H1 (cell line): ENCODE measurements around the gene SHISA9. TPM values are rescaled to one million over a fixed set of nuclear protein-coding genes. Genes with fewer than 3 reads are reported as not detected.

Source experiments
- CTCF ChIA-PET: fragments of 300-600 bp; sonication (Branson Sonifier 250); formaldehyde crosslinking; loops from one replicate; lab custom pipeline; 2021; ENCODE audit not compliant: partially characterized antibody; lab: Charles Lee
- POLR2A ChIA-PET: fragments of 300-600 bp; sonication (Branson Sonifier 250); formaldehyde crosslinking; loops from one replicate; lab custom pipeline; 2021; ENCODE audit warnings: inconsistent platforms; ENCODE audit not compliant: partially characterized antibody; lab: Charles Lee
- DNase-seq, 2 experiments: peaks; one replicate each; pipeline versions ENCODE4 v3.0.0 to v3.0.0-alpha.2; 2010 to 2022; ENCODE audit warnings: low spot score in 2 of 2, low read depth in 1 of 2, mixed read lengths in 1 of 2
- FAIRE-seq: peaks from 2 replicates; lab custom pipeline; 2011; peaks lifted over from hg19 to GRCh38; lab: Jason Lieb, UNC
- H2AFZ ChIP-seq: 2 replicates; pipeline ENCODE4 v1.8.1; 2012; ENCODE audit warnings: low read length, inconsistent platforms
- H2AK5ac ChIP-seq: 2 replicates; pipeline ENCODE4 v1.6.1; 2013; ENCODE audit warnings: low read depth, low read length
- H2BK120ac ChIP-seq: replicated peaks from 2 replicates; pipeline ENCODE3; 2013; ENCODE audit warnings: low read depth, low read length, inconsistent platforms
- H2BK12ac ChIP-seq: 2 replicates; pipeline ENCODE4 v1.6.1; 2013; ENCODE audit warnings: low read depth, low read length
- H2BK15ac ChIP-seq: 2 replicates; pipeline ENCODE4 v1.6.1; 2013; ENCODE audit warnings: low read length
- H2BK20ac ChIP-seq: 2 replicates; pipeline ENCODE4 v1.6.1; 2013; ENCODE audit warnings: low read length
- H2BK5ac ChIP-seq: 2 replicates; pipeline ENCODE4 v1.6.1; 2013; ENCODE audit warnings: low read depth, low read length
- H3K14ac ChIP-seq: 2 replicates; pipeline ENCODE4 v1.6.1; 2013; ENCODE audit warnings: inconsistent platforms; ENCODE audit not compliant: insufficient read length
- H3K18ac ChIP-seq: 2 replicates; pipeline ENCODE4 v1.6.1; 2013; ENCODE audit warnings: low read length; ENCODE audit errors: extremely low read depth
- H3K23ac ChIP-seq: 2 replicates; pipeline ENCODE4 v1.6.1; 2013; ENCODE audit warnings: inconsistent platforms; ENCODE audit not compliant: insufficient read length
- H3K23me2 ChIP-seq: 2 replicates; pipeline ENCODE4 v1.6.1; 2013; ENCODE audit warnings: low read depth, low read length
- H3K27ac ChIP-seq: 2 replicates; pipeline ENCODE4 v1.6.1; 2011; ENCODE audit warnings: low read depth, low read length, inconsistent platforms
- H3K27me3 ChIP-seq, 4 experiments: replicated peaks in 1 of 4; 1 replicate in 1 of 4; 2 replicates in 3 of 4; pipeline versions ENCODE4 v1.6.1 to v1.8.1; 2011 to 2013; ENCODE audit warnings: low read length in 3 of 4, mild to moderate bottlenecking in 3 of 4, inconsistent platforms in 2 of 4, mixed read lengths in 2 of 4, moderate library complexity in 1 of 4; ENCODE audit not compliant: control insufficient read depth in 3 of 4, insufficient read depth in 3 of 4; ENCODE audit errors: extremely low read depth in 1 of 4
- H3K36me3 ChIP-seq, 4 experiments: 2 replicates each; pipeline versions ENCODE4 v1.6.1 to v1.8.1; 2011 to 2013; ENCODE audit warnings: mild to moderate bottlenecking in 4 of 4, low read length in 3 of 4, moderate library complexity in 2 of 4, control low read depth in 1 of 4, inconsistent platforms in 1 of 4; ENCODE audit not compliant: insufficient read depth in 4 of 4, control insufficient read depth in 2 of 4
- H3K4ac ChIP-seq: replicated peaks from 2 replicates; pipeline ENCODE3; 2013; ENCODE audit warnings: low read length, low read depth, mixed read lengths, inconsistent platforms; ENCODE audit not compliant: insufficient read length
- H3K4me1 ChIP-seq, 4 experiments: replicated peaks in 1 of 4; 1 replicate in 1 of 4; 2 replicates in 3 of 4; pipeline versions ENCODE4 v1.6.1 to v1.8.1; 2011 to 2013; ENCODE audit warnings: low read length in 3 of 4, inconsistent platforms in 2 of 4, mixed read lengths in 1 of 4; ENCODE audit not compliant: insufficient read depth in 4 of 4, control insufficient read depth in 3 of 4
- H3K4me2 ChIP-seq, 2 experiments: 2 replicates each; pipeline versions ENCODE4 v1.6.1 to v1.8.1; 2011 to 2013; ENCODE audit warnings: low read depth in 2 of 2, low read length in 2 of 2, control low read depth in 1 of 2, inconsistent platforms in 1 of 2, mild to moderate bottlenecking in 1 of 2; ENCODE audit not compliant: insufficient read depth in 1 of 2
- H3K4me3 ChIP-seq, 4 experiments: fragments of 200-600, 300-600 bp in 1 of 4; sonication (generic), shearing (Covaris generic), sonication (Bioruptor Twin) in 1 of 4; 2 replicates each; pipeline versions ENCODE4 v1.5.1 to v1.8.1; 2011 to 2016; ENCODE audit warnings: low read length in 4 of 4, low read depth in 3 of 4, control low read depth in 2 of 4, inconsistent platforms in 2 of 4, mild to moderate bottlenecking in 2 of 4, mixed read lengths in 1 of 4, moderate library complexity in 1 of 4; ENCODE audit not compliant: insufficient read depth in 2 of 4; ENCODE audit errors: extremely low read depth in 1 of 4
- H3K56ac ChIP-seq: replicated peaks from 2 replicates; pipeline ENCODE3; 2013; ENCODE audit warnings: low read depth, mild to moderate bottlenecking, mixed read lengths, low read length, inconsistent platforms; ENCODE audit not compliant: insufficient read length
- H3K79me1 ChIP-seq: 2 replicates; pipeline ENCODE4 v1.6.1; 2013; ENCODE audit warnings: low read depth, low read length, control low read depth
- H3K79me2 ChIP-seq, 2 experiments: 2 replicates each; pipeline versions ENCODE4 v1.6.1 to v1.8.1; 2012 to 2013; ENCODE audit warnings: low read length in 2 of 2, mild to moderate bottlenecking in 2 of 2, inconsistent platforms in 1 of 2; ENCODE audit not compliant: insufficient read depth in 2 of 2, control insufficient read depth in 1 of 2
- H3K9ac ChIP-seq, 4 experiments: replicated peaks in 1 of 4; 1 replicate in 1 of 4; 2 replicates in 3 of 4; pipeline versions ENCODE4 v1.6.1 to v1.8.1; 2011 to 2013; ENCODE audit warnings: low read depth in 3 of 4, low read length in 3 of 4, control low read depth in 2 of 4, mild to moderate bottlenecking in 2 of 4, moderate library complexity in 2 of 4, inconsistent platforms in 1 of 4; ENCODE audit errors: extremely low read depth in 1 of 4
- H3K9me3 ChIP-seq, 2 experiments: 2 replicates each; pipeline versions ENCODE4 v1.6.1 to v1.8.1; 2012 to 2013; ENCODE audit warnings: mild to moderate bottlenecking in 2 of 2, moderate library complexity in 2 of 2, control low read depth in 1 of 2, inconsistent platforms in 1 of 2, low read depth in 1 of 2, low read length in 1 of 2, mixed read lengths in 1 of 2; ENCODE audit not compliant: insufficient read depth in 2 of 2
- H4K20me1 ChIP-seq, 2 experiments: replicated peaks in 1 of 2; 2 replicates each; pipeline versions ENCODE3 to v1.8.1; 2011 to 2013; ENCODE audit warnings: inconsistent platforms in 2 of 2, low read length in 2 of 2, mild to moderate bottlenecking in 1 of 2; ENCODE audit not compliant: insufficient read depth in 2 of 2, control insufficient read depth in 1 of 2
- H4K5ac ChIP-seq: 2 replicates; pipeline ENCODE4 v1.6.1; 2013; ENCODE audit warnings: low read length, low read depth, mixed read lengths, inconsistent platforms; ENCODE audit not compliant: insufficient read length
- H4K8ac ChIP-seq: 2 replicates; pipeline ENCODE4 v1.8.0; 2013; ENCODE audit warnings: mild to moderate bottlenecking, moderate library complexity, low read length, inconsistent platforms; ENCODE audit not compliant: insufficient read depth; ENCODE audit errors: extremely low read depth
- H4K91ac ChIP-seq: replicated peaks from 2 replicates; pipeline ENCODE3; 2013; ENCODE audit warnings: low read length, mixed read lengths, inconsistent platforms; ENCODE audit not compliant: insufficient read length
- ATF2 ChIP-seq: IDR thresholded peaks from 2 replicates; pipeline ENCODE4 v1.6.1; 2012; ENCODE audit warnings: low read length, inconsistent platforms
- BRCA1 ChIP-seq: IDR thresholded peaks from 2 replicates; pipeline ENCODE4 v1.6.1; 2012; ENCODE audit warnings: low read depth, low read length, improper control_type of control experiment
- CHD1 ChIP-seq: IDR thresholded peaks from 2 replicates; pipeline ENCODE4 v1.6.1; 2012; ENCODE audit warnings: low read depth, low read length, improper control_type of control experiment
- CREB1 ChIP-seq: IDR thresholded peaks from 2 replicates; pipeline ENCODE4 v1.6.1; 2012; ENCODE audit warnings: inconsistent platforms
- GABPA ChIP-seq: IDR thresholded peaks from 2 replicates; pipeline ENCODE4 v1.6.1; 2011; ENCODE audit warnings: mild to moderate bottlenecking, low read length, moderate library complexity, borderline replicate concordance; ENCODE audit not compliant: insufficient read depth
- HDAC6 ChIP-seq: IDR thresholded peaks from one replicate; pipeline ENCODE4 v1.7.1; 2012; ENCODE audit warnings: low read depth, mild to moderate bottlenecking, inconsistent platforms, low read length, moderate library complexity
- JUN ChIP-seq: IDR thresholded peaks from 2 replicates; pipeline ENCODE4 v1.6.1; 2011; ENCODE audit warnings: low read depth, mild to moderate bottlenecking, improper control_type of control experiment, low read length
- KDM5A ChIP-seq: fragments of 200-600 bp; IDR thresholded peaks from 2 replicates; pipeline ENCODE4 v1.7.1; 2012; ENCODE audit warnings: mild to moderate bottlenecking, low read length, inconsistent platforms, mixed read lengths
- POLR2A ChIP-seq, 2 experiments: IDR thresholded peaks; 1 replicate in 1 of 2; 2 replicates in 1 of 2; pipeline ENCODE4 v1.6.1; 2011; ENCODE audit warnings: low read depth in 2 of 2, low read length in 2 of 2, mild to moderate bottlenecking in 2 of 2; ENCODE audit errors: control extremely low read depth in 1 of 2
- RXRA ChIP-seq: IDR thresholded peaks from 2 replicates; pipeline ENCODE4 v1.6.1; 2011; ENCODE audit warnings: low read depth, mild to moderate bottlenecking, low read length, moderate library complexity; ENCODE audit not compliant: insufficient read depth
- SP2 ChIP-seq: IDR thresholded peaks from 2 replicates; pipeline ENCODE4 v1.6.1; 2012; ENCODE audit warnings: mild to moderate bottlenecking, low read length, inconsistent platforms
- SP4 ChIP-seq: IDR thresholded peaks from 2 replicates; pipeline ENCODE4 v1.6.1; 2012; ENCODE audit warnings: low read length, inconsistent platforms
- TAF1 ChIP-seq: IDR thresholded peaks from 2 replicates; pipeline ENCODE4 v1.6.1; 2011; ENCODE audit warnings: mild to moderate bottlenecking, low read depth, low read length
- TAF7 ChIP-seq: optimal IDR thresholded peaks from 2 replicates; pipeline ENCODE3; 2011; ENCODE audit warnings: low read depth, mild to moderate bottlenecking, inconsistent platforms, low read length, moderate library complexity, borderline replicate concordance
- TCF12 ChIP-seq: IDR thresholded peaks from 2 replicates; pipeline ENCODE4 v1.6.1; 2011; ENCODE audit warnings: low read depth, mild to moderate bottlenecking, low read length
- WGBS, 2 experiments: shearing (Covaris generic) in 1 of 2; methylation state at CpG; one replicate each; pipeline versions ENCODE4 v1.1.6 to v1.1.7; 2013 to 2015; ENCODE audit warnings: low lambda C conversion rate in 2 of 2, mixed read lengths in 2 of 2, inconsistent platforms in 1 of 2, low coverage in 1 of 2, missing lambda C conversion rate in 1 of 2; ENCODE audit not compliant: insufficient replicate concordance in 2 of 2, insufficient coverage in 1 of 2, insufficient read length in 1 of 2; ENCODE audit errors: extremely low coverage in 1 of 2, missing lambda C conversion rate in 1 of 2; 5-methylcytosine and 5-hydroxymethylcytosine counted together
- polyA plus RNA-seq, 7 experiments: library from polyadenylated mRNA; depleted of rRNA in 3 of 7; stranded (reverse) in 5 of 7; unstranded in 2 of 7; fragments of >200 nt in 5 of 7; fragments of 200-250 nt in 2 of 7; gene quantifications; 1 replicate in 5 of 7; 2 replicates in 1 of 7; 4 replicates in 1 of 7; pipeline versions ENCODE4 v1.2.1 to v1.2.3, GENCODE V29; 2011 to 2013; ENCODE audit warnings: missing spikeins in 2 of 7, mixed read lengths in 2 of 7
- total RNA-seq: library from RNA; stranded (reverse); fragmentation: NEBNext Ultra II Directional; extraction: Animal tissue kit (Norgen Biotek cat#: 25700); gene quantifications from 2 replicates; pipeline ENCODE4 v1.2.1, GENCODE V29; 2021

The SHISA9 gene
- total and polyA plus RNA-seq, 2 of the 8 experiments (the other 6 are each of a cell fraction or from before 2014, with no cell fraction given) = 25.6 to 39.8 TPM

DNA sequence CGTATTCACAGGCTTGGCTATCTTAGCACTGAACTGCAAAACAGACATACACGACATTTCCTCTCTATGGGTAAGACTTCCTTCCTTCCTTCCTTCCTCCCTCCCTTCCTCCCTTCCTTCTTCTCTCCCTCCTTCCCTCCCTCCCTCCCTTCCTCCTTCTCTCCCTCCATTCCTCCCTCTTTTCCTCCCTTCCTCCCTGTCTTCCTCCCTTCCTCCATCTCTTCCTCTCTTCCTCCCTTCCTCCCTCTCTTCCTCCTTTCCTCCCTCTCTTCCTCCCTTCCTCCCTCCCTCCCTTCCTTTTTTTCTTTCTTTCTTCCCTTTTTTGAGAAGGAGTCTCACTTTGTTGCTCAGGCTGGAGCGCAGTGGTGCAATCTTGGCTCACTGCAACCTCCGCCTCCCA, 22.4 kb upstream of the SHISA9 start:
- Histone ChIP-seq H2BK5ac (no peak overlapping the region), H3K9ac (no peak overlapping the region), H4K91ac (no peak overlapping the region), H3K27me3 (no peaks in the 10 kb centered on the region), H4K20me1 (no peaks in the 10 kb centered on the region), H2BK15ac (no peak overlapping the region), H2AK5ac (no peak overlapping the region), H3K4ac (no peak overlapping the region), H2BK120ac (no peak overlapping the region), H3K79me1 (no peaks in the 10 kb centered on the region), H4K8ac (no peak overlapping the region), H3K79me2 (no peaks in the 10 kb centered on the region), H2BK12ac (no peak overlapping the region), H3K36me3 (no peaks in the 10 kb centered on the region), H3K23me2 (peaks cover 1% of the 10 kb centered on the region; the same call in 1 of the 2 replicates), H3K4me2 (no peak overlapping the region), H3K14ac (no peak overlapping the region), H3K27ac (no peak overlapping the region), H3K4me1 (peaks cover 0 to 2% (median 0%) of the 10 kb centered on the region in 4 experiments; a peak in 1 of 7 replicates), H2AFZ (no peak overlapping the region), H3K4me3 (no peak overlapping the region), H2BK20ac (no peak overlapping the region), H3K18ac (no peak overlapping the region), H3K56ac (no peak overlapping the region), H4K5ac (no peak overlapping the region), H3K23ac (no peak overlapping the region), H3K9me3 (no peaks in the 10 kb centered on the region)
- 97% methylated on average over 4 of the region's 4 CpGs; no CpG with 5 or more reads in 1 of the 2 experiments for WGBS, 2 experiments
- no peak for DNase-seq
- no peak for FAIRE-seq
- TF ChIP-seq BRCA1 = no peak
- no peak for TF ChIP-seq SP4
- TF ChIP-seq HDAC6 = no peak
- TF ChIP-seq KDM5A = no peak
- no peak for TF ChIP-seq GABPA
- no peak for TF ChIP-seq RXRA
- no peak for TF ChIP-seq CREB1
- no peak for TF ChIP-seq SP2
- TF ChIP-seq TAF1 = no peak
- TF ChIP-seq TAF7 = no peak
- no peak for TF ChIP-seq CHD1
- TF ChIP-seq ATF2 = no peak
- no peak for TF ChIP-seq TCF12
- no peak for TF ChIP-seq POLR2A (IDR thresholded peaks at IDR 0.05; ENCODE audit: control extremely low read depth in 1 of 2, low read depth in 2 of 2, low read length in 2 of 2)
- no peak for TF ChIP-seq JUN
- POLR2A ChIA-PET = no interaction called here
- CTCF ChIA-PET = interaction anchor here (0.6 kb wide), 2 partner anchors 354 to 517 kb away, joined by 3 to 4 read pairs; no protein-coding TSS in a partner anchor
